AG08396 (cell line): ENCODE measurements around the gene HERPUD2.
A peak's percentile ranks its signal among the peaks of the same experiment; 100 is the strongest.
"Not testable (repeated sequence)": the region's sequence is repeated elsewhere in the genome, so short reads cannot be mapped to it uniquely, and the experiment has no call there.

ENCODE experiments used
- DNase-seq: peaks from one replicate; pipeline ENCODE4 v3.0.0; 2012; ENCODE audit warnings: low spot score, mixed read lengths

HERPUD2 gene

GRCh38 chr7:35677582-35678356 is 17.2 kb downstream of the HERPUD2 start:
- no peak for DNase-seq

DNA sequence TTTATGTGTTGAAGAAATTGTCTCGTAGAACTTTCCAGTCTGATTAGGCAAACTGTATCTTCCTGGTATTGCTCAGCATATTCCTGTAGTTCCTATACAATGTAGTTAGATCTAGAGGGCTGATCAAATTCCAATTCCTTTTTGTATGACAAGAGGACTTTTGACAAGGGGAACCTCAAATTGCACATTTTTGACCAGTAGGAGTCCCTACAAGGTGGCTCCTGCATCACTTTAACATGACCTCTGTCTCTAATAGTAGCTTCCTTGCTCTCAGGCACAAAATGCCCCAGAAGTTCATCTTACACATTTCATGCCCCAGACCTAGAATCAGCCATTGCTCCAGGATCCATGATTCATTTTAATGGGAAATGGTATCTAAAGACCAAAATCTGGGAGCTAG is 18.7 kb downstream of the HERPUD2 start:
- no peak for DNase-seq

DNA sequence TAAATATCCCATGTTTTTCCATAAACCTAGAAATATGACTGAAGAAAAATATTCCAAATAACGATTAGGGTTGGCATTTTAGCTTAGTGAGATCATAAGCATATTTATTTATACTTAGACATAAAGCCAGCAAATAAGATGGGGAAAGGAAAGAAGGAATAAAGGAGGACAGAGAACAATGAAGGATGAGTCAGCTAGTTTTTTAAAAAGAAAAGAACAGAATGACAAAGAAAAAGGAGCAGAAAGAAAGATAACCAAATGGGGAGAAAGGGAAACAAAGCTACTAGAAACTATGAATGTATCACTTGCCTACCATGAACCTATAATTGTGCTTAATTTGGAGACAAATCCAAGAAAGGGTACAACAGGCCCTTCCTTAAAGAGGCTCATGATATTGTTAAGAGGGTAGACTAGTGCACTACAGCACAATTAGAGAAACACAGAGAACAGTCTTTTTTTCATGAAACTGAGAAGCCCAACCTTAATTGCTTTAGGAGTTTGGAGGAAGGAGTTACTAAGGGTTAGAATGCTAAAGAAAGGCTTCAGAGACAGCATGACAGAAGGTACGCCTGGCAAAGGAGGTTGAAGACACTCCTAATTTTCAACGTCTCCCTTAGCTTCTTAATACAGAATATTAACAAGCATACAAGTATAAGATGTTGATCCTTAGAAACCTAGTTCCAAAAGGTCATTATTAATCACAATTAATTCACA is 23.9 kb downstream of the HERPUD2 start:
- DNase-seq: no peak

DNA sequence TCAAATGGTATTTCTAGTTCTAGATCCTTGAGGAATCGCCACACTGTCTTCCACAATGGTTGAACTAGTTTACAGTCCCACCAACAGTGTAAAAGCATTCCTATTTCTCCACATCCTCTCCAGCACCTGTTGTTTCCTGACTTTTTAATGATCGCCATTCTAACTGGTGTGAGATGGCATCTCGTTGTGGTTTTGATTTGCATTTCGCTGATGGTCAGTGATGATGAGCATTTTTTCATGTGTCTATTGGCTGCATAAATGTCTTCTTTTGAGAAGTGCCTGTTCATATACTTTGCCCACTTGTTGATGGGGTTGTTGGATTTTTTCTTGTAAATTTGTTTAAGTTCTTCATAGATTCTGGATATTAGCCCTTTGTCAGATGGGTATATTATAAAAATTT is 34.5 kb downstream of the HERPUD2 start:
- not testable (repeated sequence) for DNase-seq

- DNase-seq: no peak
Observed at GRCh38 chr7:35658606-35659201, 36.2 kb downstream of the HERPUD2 start.

DNA sequence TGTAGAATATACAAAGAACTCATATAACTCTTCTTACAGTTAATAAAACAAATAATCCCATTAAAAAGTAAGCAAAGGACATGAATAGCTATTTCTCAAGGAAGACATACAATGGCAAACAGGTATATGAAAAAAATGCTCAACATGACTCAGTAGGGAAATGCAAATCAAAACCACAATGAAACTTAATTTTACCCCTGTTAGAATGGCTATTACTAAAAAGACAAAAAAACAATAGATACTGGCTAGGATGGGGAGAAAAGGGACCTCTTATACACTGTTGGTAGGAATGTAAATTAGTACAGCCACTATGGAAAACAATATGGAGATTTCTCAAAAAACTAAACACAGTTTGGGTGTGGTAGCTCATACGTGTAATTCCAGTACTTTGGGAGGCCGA is 37.8 kb downstream of the HERPUD2 start:
- DNase-seq: no peak

DNA sequence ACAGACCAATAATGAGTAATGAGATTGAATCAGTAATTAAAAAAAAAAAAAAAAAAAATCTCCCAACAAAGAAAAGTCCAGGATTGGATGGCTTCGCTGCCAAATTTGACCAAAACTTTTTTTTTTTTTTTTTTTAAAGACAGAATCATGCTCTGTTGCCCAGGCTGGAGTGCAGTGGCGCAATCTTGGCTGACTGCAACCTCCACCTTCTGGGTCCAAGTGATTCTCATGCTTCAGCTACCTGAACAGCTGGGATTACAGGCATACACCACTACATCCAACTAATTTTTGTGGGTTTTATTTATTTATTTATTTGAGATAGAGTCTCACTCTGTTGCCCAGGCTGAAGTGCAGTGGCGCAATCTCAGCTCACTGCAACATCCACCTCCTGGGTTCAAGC is 40.4 kb downstream of the HERPUD2 start:
- DNase-seq: not testable (repeated sequence)

- no peak for DNase-seq
Observed at GRCh38 chr7:35652124-35652523, 42.8 kb downstream of the HERPUD2 start.

- no peak for DNase-seq
Observed at GRCh38 chr7:35650751-35651150, 44.2 kb downstream of the HERPUD2 start.

DNA sequence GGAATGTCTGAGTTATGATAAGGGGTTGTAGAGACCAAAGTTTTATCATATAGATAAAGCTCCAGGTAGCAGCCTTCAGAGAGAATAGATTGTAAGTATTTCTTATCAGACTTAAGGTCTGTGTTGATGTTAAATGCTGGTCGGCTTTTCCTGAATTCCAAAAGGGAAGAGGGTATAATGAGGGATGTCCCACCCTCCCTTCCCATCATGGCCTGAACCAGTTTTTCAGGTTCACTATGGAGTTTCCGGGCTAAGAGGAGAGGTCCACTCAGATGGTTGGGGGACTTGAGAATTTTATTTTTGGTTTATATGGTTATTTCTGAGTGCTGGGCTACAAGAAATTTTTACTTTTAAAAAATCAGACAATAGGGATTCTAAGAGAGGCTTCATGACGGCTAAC is 45.2 kb downstream of the HERPUD2 start:
- no peak for DNase-seq

DNA sequence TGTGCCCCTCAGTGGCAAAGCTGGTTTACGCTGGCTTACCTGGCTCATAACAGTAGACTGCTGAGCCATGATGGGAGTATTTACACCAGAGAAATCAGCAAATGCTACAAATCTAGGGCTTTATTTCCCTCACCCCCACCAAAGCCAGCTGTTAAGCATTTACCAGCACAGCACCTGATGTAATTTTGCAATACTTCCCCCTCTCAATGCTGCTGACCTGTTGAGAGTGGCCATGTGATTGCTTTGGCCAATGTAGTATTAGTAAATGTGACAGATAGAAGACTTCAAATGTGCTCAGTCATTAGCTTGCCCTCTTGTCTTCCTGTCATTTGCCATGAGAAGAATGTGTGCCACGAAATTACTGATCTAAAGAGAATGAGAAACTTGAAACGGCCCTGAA is 46.6 kb downstream of the HERPUD2 start:
- no peak for DNase-seq

DNA sequence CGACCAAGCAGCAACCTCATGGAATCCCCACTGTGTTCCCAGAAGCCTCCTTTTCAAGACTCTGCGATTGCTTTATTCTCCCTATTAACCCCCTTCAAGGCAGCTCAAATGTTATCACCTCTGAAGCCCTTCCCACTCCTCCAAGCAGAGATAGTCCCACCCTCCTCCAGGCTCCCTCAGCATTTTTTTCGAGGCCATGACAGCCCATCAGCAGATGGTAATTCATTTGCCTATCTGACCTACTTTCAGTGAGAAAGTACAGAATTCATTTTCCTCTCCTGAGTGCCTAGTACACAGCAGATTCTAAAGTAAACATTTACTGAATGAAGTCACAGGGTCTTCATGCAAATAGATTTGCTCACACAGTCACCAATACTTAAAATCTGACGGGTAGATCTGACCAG is 47.8 kb downstream of the HERPUD2 start:
- DNase-seq: no peak

GRCh38 chr7:35646289-35647023 is 48.5 kb downstream of the HERPUD2 start:
- no peak for DNase-seq

- DNase-seq: no peak
Observed at GRCh38 chr7:35645691-35646090, 49.2 kb downstream of the HERPUD2 start.

DNA sequence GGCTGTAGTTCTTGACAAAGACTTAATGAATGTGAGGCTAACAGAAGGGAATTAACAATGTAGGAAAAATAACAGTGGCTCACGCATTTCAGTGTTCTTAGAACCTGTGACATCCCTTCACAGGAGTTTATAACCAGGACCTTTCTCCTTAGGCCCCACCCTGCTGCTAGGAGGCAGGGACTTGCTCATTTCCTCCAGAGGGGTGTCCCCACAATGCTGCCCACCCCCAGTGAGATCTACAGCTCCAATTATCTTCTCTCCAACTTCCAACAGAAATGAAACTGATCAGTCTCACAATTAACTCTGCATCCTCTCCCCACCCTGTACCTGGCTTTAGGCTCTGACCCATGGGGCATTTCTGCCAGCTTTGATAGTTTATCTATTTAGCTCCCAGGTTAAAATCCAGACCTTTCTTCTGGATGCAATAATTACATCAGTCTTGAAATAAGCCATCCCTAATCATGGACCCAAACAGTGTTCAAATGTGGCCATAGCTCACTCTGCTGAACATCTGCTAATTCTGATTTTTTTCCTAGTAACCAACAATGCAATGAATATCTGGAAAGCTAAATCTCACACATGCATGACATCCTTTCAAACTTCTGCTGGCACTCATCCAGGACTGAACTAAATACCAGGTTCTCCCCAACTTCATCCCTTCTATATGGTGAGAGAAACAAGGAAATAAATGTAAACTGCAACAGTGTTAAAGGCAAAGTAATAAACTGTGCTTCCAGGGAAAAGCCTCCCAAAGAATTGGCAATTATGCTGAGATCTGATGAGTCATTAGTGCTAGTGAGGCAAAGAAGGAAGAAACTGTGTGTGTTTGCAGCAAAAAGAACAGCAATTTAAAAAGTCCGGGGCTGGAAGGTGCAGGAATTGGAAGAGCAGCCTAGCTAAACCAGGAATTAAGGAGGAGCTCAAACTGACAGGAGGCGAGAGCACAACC is 64.6 kb downstream of the HERPUD2 start:
- DNase-seq: peak; percentile 43

DNA sequence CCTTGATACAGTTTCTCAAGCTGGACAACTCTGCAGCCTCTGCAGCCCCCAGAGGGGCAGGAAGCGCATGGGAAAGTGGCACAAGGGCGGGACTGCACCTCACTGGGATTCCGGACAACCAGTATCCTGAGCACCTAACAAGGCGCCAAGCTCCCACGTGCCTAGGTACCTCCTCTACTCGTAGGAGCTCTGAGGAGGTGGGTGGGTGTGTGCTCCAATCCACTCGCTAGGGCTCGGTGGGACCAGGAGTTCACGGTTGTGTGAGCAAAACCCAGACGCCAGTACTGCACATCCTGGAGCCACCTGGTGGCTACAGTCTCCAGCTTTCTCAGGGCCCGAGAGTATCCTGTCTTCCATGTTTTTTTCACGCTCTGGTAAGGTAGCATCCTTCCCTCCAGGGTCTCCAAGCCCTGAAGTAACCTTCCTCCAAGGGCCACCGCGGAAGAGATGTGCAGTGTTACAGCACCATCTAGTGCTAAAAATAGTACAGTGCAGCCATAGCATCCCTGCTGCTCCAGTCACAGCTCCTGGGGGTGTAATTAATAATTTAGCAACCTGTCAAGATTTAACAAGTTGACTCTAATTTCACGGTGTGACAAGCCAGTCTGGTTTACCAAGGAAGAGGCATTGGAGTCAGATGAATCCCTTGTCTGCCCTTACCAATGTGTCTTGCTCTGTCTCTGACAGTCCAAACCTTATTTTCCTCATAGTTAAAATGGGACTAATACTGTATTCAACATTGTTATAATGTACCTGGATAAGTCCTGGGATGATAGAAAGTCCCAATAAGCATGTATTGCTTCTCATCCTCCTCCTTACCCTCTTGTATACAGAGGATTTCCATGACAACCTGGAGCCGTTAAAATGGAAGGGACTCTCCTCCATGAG is 70.4 kb downstream of the HERPUD2 start:
- DNase-seq: peak; percentile 49

- DNase-seq: no peak
Observed at GRCh38 chr7:35623381-35623780, 71.6 kb downstream of the HERPUD2 start.

DNA sequence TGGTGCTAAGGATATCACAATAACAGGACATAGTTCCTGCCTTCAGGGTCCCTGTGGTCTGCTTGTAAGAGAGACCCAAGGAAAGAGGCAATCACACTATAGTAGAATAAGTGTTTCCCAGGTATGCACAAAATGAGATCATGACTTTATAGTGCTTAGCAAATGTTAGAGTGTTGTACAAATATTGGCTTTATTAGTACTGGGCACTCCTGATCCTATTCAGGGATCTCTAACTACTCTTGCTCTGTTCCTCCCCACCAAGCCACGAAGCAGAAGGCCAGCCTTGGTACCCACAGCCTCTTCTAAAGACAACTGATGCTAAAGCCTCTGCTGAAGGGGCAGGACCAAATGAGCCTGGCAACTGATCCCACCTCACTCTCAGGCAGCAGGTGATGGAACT is 75.1 kb downstream of the HERPUD2 start:
- no peak for DNase-seq

- no peak for DNase-seq
Observed at GRCh38 chr7:35617041-35617440, 77.9 kb downstream of the HERPUD2 start.

DNA sequence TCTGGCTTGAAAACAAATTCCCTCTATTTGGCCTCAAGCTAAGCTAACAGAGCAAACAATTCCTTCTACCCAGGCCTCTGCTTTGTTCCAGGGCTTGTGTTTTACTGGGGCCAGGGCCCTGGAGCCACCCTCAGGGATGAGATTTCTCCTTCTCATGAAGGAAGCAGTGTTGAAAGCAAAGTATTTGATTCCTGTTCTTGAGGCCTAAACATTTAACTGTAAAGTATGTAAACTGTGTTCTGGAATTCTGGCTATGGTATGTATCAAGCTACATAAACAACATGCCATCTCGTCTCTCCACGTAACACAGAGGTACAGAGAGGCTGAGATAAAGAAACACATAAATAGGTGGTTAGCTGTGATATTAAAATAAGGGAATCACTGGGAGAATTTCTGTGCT is 81.8 kb downstream of the HERPUD2 start:
- DNase-seq: no peak
